IPS-18a (cell line): ENCODE results near the gene ARHGAP8.

Experiments
- H3K27ac ChIP-seq: one replicate; pipeline ENCODE4 v1.5.1; 2013; ENCODE audit warnings: low read length
- H3K27me3 ChIP-seq: one replicate; pipeline ENCODE4 v1.6.1; 2013; ENCODE audit warnings: mild to moderate bottlenecking, low read length; ENCODE audit not compliant: control insufficient read depth, insufficient read depth
- H3K36me3 ChIP-seq: one replicate; pipeline ENCODE4 v1.6.1; 2013; ENCODE audit warnings: low read depth, low read length; ENCODE audit not compliant: control insufficient read depth
- H3K4me1 ChIP-seq: one replicate; pipeline ENCODE4 v1.6.1; 2013; ENCODE audit warnings: low read depth, low read length; ENCODE audit not compliant: control insufficient read depth
- H3K4me3 ChIP-seq: one replicate; pipeline ENCODE4 v1.5.1; 2013; ENCODE audit warnings: low read length
- H3K9ac ChIP-seq: one replicate; pipeline ENCODE4 v1.6.1; 2013; ENCODE audit warnings: mild to moderate bottlenecking, low read length, moderate library complexity
- H3K9me3 ChIP-seq: one replicate; pipeline ENCODE4 v1.6.1; 2013; ENCODE audit warnings: low read depth, low read length; ENCODE audit not compliant: control insufficient read depth

ARHGAP8 gene

DNA sequence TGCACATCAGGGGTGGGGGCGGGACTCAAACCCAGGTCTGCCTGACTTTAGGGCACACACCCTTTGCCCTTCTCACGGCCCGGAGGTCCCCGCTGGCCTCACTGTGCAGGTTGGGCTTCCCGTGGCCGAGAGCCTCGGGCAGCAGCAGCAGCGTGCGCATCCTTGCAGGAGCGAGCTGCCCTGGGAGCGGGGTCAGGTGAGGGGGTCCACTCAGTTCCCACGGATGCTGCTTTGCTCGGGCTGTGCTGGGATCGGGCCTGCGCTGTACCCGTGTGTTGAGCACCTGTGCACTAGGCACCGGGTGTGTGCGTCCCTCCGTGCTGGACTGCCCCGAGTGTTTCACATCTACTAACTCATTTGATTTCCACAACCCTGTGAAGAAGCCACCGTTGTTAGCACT lies 25.2 kb upstream of the ARHGAP8 start:
- no peaks in the 10 kb centered on the region for H3K27me3 ChIP-seq
- H3K9ac ChIP-seq: no peak overlapping the region
- no peaks in the 10 kb centered on the region for H3K4me1 ChIP-seq
- H3K9me3 ChIP-seq: no peaks in the 10 kb centered on the region
- H3K36me3 ChIP-seq: no peaks in the 10 kb centered on the region
- no peak overlapping the region for H3K27ac ChIP-seq
- H3K4me3 ChIP-seq: no peak overlapping the region

DNA sequence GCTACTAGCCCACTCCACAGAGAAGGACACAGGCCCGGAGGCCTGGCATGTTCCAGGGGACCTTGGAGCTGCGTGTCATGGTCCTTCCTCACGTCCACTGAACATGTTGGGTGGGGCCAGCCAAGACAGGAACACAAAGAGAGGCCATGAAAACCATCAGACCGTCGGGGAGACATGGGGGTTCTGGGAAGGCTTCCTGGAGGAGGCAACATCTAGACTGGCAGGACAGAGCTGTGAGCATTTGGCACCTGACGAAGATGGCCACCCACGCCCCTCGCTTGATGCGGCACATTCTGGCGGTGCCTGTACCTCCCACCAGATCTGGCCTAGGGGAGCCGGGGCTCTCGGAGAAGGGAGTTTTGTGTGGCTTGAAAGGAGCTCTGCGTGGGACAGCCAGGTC lies 24.7 kb upstream of the ARHGAP8 start:
- no peak overlapping the region for H3K9ac ChIP-seq
- no peaks in the 10 kb centered on the region for H3K27me3 ChIP-seq
- no peak overlapping the region for H3K4me3 ChIP-seq
- no peaks in the 10 kb centered on the region for H3K9me3 ChIP-seq
- H3K27ac ChIP-seq: no peak overlapping the region
- H3K4me1 ChIP-seq: no peaks in the 10 kb centered on the region
- no peaks in the 10 kb centered on the region for H3K36me3 ChIP-seq

DNA sequence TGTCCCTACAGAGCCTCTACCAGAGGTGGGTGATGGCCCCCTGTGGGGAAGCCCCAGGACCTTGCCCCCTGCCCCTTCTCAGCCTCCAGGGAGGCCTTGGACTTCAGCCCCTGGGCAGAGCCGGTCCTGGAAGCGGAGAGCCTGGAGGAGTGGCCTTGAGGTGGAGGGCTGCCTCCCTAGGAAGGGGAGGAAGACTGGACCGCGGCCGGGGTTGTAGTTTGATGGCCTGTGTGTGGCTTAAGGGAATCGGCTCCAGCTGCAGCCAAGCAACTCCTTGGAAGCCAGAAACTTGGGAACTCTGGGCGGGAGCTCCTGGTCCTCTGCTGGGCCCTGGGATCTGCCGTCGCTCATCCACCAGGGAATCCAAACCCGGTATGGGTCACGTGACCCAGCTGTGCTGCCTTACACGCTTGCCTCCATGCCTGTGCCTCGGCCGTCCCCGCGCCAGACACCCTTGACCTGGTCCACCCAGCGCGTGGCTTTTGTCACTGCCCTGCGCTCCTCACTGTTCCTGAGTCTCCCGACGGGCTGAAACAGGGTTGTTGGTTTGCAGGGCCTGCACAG lies 23.5 kb upstream of the ARHGAP8 start:
- no peak overlapping the region for H3K4me3 ChIP-seq
- no peak overlapping the region for H3K27ac ChIP-seq
- no peaks in the 10 kb centered on the region for H3K27me3 ChIP-seq
- H3K9ac ChIP-seq: no peak overlapping the region
- H3K4me1 ChIP-seq: no peaks in the 10 kb centered on the region
- H3K9me3 ChIP-seq: no peaks in the 10 kb centered on the region
- no peaks in the 10 kb centered on the region for H3K36me3 ChIP-seq

DNA sequence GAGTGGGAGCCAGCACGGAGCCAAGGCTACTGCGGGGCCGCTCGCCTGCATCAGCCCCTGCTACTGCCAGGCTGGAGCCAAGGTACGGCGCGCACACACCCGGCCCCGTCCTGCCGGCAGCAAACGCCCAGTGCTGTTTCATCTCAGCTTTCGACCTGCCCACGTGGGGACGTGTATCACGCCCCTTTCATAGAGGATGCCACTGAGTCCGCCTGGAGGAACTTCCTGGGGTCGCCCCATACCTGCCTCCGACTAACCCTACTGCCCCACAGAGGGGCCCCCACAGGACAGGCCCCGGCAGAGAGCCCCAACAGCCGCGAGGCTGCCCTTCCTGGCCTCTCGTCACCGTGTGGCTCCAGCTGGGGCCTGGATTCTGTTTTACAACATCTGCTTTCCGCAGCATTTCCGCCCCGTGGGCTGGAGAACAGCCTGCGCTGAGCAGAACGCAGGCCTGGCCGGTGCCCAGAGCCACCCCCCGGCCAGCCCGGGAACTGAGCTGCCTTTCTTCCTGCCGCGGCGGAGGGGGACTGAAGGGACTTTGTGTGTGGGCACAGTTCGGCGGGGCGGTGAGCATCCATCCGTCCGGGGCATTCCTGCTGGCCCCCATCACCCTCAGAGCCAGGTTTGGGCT lies 22.9 kb upstream of the ARHGAP8 start:
- H3K4me3 ChIP-seq: no peak overlapping the region
- no peaks in the 10 kb centered on the region for H3K27me3 ChIP-seq
- no peak overlapping the region for H3K9ac ChIP-seq
- H3K27ac ChIP-seq: no peak overlapping the region
- H3K4me1 ChIP-seq: no peaks in the 10 kb centered on the region
- no peaks in the 10 kb centered on the region for H3K9me3 ChIP-seq
- no peaks in the 10 kb centered on the region for H3K36me3 ChIP-seq

DNA sequence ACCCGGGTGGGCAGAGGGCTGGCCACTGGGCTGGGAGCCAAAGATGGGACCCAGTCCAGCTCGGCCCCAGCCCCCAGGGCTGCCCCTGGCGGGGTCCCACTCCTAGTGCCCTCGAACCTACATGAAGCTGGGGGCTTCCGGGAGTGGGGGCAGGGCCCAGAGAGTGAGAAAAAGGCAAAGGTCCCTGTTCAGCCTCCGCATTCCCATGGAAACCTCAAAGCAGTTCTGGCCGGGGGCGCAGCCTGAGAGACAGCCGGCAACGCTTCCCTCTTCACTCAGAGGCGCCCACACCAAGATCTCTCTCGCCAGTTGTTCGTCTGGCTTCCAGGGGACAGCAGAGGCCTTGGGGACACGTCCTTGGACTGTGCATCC lies 22.4 kb upstream of the ARHGAP8 start:
- no peak overlapping the region for H3K4me3 ChIP-seq
- no peaks in the 10 kb centered on the region for H3K36me3 ChIP-seq
- no peak overlapping the region for H3K27ac ChIP-seq
- no peaks in the 10 kb centered on the region for H3K27me3 ChIP-seq
- no peak overlapping the region for H3K9ac ChIP-seq
- no peaks in the 10 kb centered on the region for H3K9me3 ChIP-seq
- no peaks in the 10 kb centered on the region for H3K4me1 ChIP-seq

DNA sequence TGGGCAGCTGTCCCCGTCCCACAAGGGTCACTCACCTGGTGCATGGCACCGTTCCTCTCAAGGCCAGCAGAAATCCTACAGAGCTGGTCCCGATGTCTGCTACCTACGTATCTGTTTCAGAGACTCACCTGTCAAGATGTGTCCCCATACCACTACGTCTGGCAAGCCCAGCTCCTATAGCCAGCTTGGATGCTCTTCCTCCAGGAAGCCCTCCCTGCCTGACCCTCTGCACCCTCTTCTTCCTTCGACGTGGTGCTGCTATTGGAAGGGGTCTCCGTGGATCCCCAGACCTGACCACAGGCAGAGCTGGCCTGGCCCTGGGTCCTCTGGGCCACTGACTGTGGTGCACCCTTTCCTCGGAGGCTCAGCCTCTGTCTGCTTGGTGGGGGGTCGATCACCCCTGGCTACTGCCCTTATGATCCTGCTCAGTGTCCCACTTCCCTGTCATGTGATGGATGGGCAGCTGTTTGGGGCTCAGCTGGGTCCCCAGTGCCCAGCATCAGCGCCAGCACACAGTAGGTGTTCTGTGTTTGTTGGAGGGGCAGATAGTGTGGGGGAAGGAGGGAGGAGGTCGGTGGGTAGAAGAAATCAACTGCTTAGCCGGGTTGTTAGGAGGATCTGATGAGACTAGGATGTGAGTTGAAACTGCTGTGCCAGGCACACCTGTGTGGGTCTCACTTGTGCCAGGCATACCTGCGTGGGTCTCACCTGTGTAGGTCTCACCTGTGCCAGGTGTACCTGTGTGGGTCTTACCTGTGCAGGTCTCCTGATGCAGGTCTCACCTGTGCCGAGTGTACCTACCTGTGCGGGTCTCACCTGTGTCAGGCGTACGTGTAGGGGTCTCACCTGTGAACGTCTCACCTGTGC lies 21.7 kb upstream of the ARHGAP8 start:
- Histone ChIP-seq H3K27ac (no peak overlapping the region), H3K27me3 (no peaks in the 10 kb centered on the region), H3K9me3 (no peaks in the 10 kb centered on the region), H3K4me3 (no peak overlapping the region), H3K9ac (no peak overlapping the region), H3K36me3 (no peaks in the 10 kb centered on the region), H3K4me1 (no peaks in the 10 kb centered on the region)

DNA sequence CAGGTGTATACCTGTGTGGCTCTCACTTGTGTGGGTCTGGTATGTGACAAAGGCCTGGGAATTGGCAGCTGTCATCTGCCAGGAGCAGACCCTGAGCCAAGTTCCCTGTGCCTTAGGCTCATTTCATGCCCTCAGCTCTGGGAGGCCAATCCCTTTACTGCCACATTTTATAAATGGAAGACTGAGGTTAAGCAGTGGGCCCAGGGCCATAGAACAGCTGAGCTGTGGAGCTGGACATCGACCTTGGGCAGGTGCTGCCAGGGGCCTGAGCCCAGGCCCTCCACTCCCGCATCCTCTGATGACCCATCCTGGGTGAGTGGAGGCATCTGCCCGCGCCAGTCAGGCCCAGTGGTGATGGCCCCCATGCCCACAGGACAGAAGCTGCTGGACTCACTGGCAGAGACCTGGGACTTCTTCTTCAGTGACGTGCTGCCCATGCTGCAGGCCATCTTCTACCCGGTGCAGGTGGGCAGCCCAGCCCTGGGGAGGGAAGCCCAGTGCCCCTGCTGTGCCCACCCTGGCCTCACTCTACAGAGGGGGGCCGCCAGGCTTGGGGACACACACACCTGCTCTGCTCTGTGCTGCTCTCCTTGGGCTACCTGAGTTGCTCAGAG lies 20.9 kb upstream of the ARHGAP8 start:
- Histone ChIP-seq H3K9ac (no peak overlapping the region), H3K4me1 (no peaks in the 10 kb centered on the region), H3K4me3 (no peak overlapping the region), H3K36me3 (no peaks in the 10 kb centered on the region), H3K9me3 (no peaks in the 10 kb centered on the region), H3K27ac (no peak overlapping the region), H3K27me3 (no peaks in the 10 kb centered on the region)

DNA sequence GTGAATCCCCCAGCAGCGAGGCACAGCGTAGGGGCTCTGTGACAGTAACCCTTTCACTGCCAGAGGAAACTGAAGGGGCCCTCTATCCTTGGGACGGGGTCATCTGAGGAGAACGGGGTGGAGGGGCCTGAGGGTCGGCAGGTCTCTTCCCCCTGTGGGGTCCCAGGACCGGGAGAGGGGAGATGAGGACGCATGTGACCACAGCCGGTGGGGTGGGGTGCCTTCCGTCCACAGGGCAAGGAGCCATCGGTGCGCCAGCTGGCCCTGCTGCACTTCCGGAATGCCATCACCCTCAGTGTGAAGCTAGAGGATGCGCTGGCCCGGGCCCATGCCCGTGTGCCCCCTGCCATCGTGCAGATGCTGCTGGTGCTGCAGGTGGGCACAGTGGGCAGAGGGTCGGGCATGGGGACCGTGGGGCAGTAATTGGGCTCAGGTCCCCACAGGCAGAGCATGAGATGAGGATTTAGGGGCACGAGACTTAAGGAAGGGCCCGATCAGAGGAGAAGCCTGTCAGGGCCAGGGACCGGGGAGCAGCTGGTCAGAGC lies 20.3 kb upstream of the ARHGAP8 start:
- Histone ChIP-seq H3K27ac (no peak overlapping the region), H3K4me1 (no peaks in the 10 kb centered on the region), H3K4me3 (no peak overlapping the region), H3K27me3 (no peaks in the 10 kb centered on the region), H3K9ac (no peak overlapping the region), H3K9me3 (no peaks in the 10 kb centered on the region), H3K36me3 (no peaks in the 10 kb centered on the region)

DNA sequence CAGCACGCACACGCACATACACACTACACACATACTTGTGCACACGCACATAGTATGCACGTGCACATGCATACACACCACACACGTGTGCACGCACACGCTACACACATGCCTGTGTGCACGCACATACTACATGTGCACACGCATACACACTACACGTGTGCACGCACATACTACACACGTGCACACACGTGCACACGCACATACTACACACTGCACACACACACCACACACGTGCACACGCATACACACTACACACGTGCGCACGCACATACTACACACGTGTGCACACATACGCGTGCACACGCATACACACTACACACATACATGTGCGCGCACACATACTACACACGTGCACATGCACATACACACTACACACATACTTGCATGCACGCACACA lies 19.7 kb upstream of the ARHGAP8 start:
- Histone ChIP-seq H3K27ac (no peak overlapping the region), H3K27me3 (no peaks in the 10 kb centered on the region), H3K9me3 (no peaks in the 10 kb centered on the region), H3K4me3 (no peak overlapping the region), H3K36me3 (no peaks in the 10 kb centered on the region), H3K4me1 (peaks cover 2% of the 10 kb centered on the region), H3K9ac (no peak overlapping the region)

DNA sequence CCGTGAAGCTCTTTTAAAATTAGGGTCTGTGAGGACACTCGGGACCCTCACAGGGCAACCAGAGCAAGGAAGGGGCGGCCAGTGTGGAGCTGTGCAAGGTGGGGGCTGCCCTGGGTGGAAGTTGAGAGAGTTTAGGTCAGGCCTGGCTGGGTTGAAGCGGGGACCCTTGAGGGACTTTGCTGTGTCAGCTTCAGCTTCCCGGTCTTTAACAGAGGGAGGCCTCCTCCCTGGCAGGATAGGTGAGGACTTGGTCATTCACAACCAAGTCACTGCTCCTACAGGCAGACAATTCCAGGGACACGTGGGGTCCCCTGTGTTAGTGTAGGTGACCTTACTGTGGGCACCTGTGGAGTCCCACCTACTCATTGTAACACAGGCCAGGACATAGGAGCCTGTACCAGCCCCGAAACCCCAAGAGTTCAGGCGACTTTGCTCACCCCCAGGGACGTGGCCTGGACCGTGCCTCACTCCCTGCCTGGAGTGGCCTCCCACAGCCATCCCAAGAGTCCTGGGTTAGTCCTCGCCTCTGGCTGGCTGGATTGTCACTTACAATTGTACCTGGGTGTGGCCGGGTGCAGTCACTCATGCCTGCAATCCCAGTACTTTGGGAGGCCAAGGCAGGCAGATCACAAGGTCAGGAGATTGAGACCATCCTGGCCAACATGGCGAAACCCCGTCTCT lies 18.8 kb upstream of the ARHGAP8 start:
- no peak overlapping the region for H3K27ac ChIP-seq
- H3K9me3 ChIP-seq: no peaks in the 10 kb centered on the region
- H3K36me3 ChIP-seq: no peaks in the 10 kb centered on the region
- no peak overlapping the region for H3K9ac ChIP-seq
- no peak overlapping the region for H3K4me3 ChIP-seq
- H3K4me1 ChIP-seq: peaks cover 11% of the 10 kb centered on the region
- H3K27me3 ChIP-seq: no peaks in the 10 kb centered on the region

DNA sequence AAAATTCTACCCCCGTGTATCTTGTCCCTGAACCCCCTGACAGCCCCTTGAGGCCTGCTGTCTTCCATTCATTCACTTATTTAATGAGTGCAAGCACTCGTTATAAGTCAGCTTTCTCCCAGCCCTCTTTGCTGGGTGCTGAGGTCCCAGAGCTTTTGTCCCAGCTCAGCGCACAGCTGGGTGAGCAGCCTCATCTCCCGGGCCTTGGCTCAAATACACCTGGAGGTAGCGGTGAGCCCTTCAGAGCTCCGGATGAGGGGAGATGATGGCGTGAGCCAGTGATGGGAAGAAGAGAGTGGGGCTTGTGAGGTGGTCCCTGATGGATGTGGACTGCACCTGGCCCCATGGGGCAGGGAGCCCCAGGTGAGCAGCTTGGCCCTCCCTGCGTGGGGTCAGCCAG lies 18.1 kb upstream of the ARHGAP8 start:
- Histone ChIP-seq H3K4me3 (no peak overlapping the region), H3K4me1 (peaks cover 11% of the 10 kb centered on the region), H3K9me3 (no peaks in the 10 kb centered on the region), H3K9ac (no peak overlapping the region), H3K27me3 (no peaks in the 10 kb centered on the region), H3K36me3 (no peaks in the 10 kb centered on the region), H3K27ac (no peak overlapping the region)
